ENCODE results near the gene OR56B4. TPM values are rescaled to one million over a fixed set of nuclear protein-coding genes. Genes with fewer than 3 reads are reported as not detected.
"Not testable (repeated sequence)": the region's sequence is repeated elsewhere in the genome, so short reads cannot be mapped to it uniquely, and the experiment has no call there.

Gene OR56B4
- not detected for polyA plus RNA-seq (2013, experiment 1 of 2)
- polyA plus RNA-seq (2013, experiment 2 of 2) = not detected

GRCh38 chr11:6107384-6107783, at the start of gene OR56B4:
OR56B4 (plus strand) TSS chr11:6107684; CDS start chr11:6107779, 95 bp downstream.
- H3K9me3 ChIP-seq (ENCODE audit: insufficient read depth, low read depth, low read length); H3K4me3 ChIP-seq (ENCODE audit: low read length); H3K27ac ChIP-seq (ENCODE audit: low read depth, low read length); H3K4me1 ChIP-seq (ENCODE audit: insufficient read depth, low read length); H3K36me3 ChIP-seq (ENCODE audit: insufficient read depth, low read length); H3K27me3 ChIP-seq (ENCODE audit: insufficient read depth, low read length); H3K9ac ChIP-seq (ENCODE audit: low read depth, low read length): not testable (repeated sequence)
- 95% methylated on average over 6 of the region's 6 CpGs for WGBS

- no peak overlapping the region for H3K9ac ChIP-seq (ENCODE audit: low read depth, low read length)
- H3K27me3 ChIP-seq (ENCODE audit: insufficient read depth, low read length) = no peaks in the 10 kb centered on the region
- H3K4me1 ChIP-seq (ENCODE audit: insufficient read depth, low read length) = no peaks in the 10 kb centered on the region; the same call in 1 of the 2 replicates
- no peak overlapping the region for H3K4me3 ChIP-seq (ENCODE audit: low read length)
- H3K9me3 ChIP-seq (ENCODE audit: insufficient read depth, low read depth, low read length) = no peaks in the 10 kb centered on the region
- H3K36me3 ChIP-seq (ENCODE audit: insufficient read depth, low read length) = no peaks in the 10 kb centered on the region
- 86% methylated on average over 3 of the region's 3 CpGs for WGBS
- H3K27ac ChIP-seq (ENCODE audit: low read depth, low read length) = no peak overlapping the region
Observed at GRCh38 chr11:6061475-6061874, 46.0 kb upstream of the OR56B4 start.

GRCh38 chr11:6062691-6063358, 44.7 kb upstream of the OR56B4 start:
- Histone ChIP-seq H3K9me3 (ENCODE audit: insufficient read depth, low read depth, low read length) (no peaks in the 10 kb centered on the region), H3K9ac (ENCODE audit: low read depth, low read length) (no peak overlapping the region), H3K27me3 (ENCODE audit: insufficient read depth, low read length) (no peaks in the 10 kb centered on the region), H3K4me3 (ENCODE audit: low read length) (no peak overlapping the region), H3K36me3 (ENCODE audit: insufficient read depth, low read length) (no peaks in the 10 kb centered on the region), H3K27ac (ENCODE audit: low read depth, low read length) (no peak overlapping the region), H3K4me1 (ENCODE audit: insufficient read depth, low read length) (no peaks in the 10 kb centered on the region)
- WGBS = 94% methylated on average over 5 of the region's 5 CpGs

- WGBS = 93% methylated on average over 4 of the region's 4 CpGs
- Histone ChIP-seq H3K27me3 (ENCODE audit: insufficient read depth, low read length) (no peaks in the 10 kb centered on the region), H3K36me3 (ENCODE audit: insufficient read depth, low read length) (no peaks in the 10 kb centered on the region), H3K9ac (ENCODE audit: low read depth, low read length) (no peak overlapping the region), H3K4me3 (ENCODE audit: low read length) (no peak overlapping the region), H3K4me1 (ENCODE audit: insufficient read depth, low read length) (peaks cover 9% of the 10 kb centered on the region; the same call in 1 of the 2 replicates), H3K9me3 (ENCODE audit: insufficient read depth, low read depth, low read length) (no peaks in the 10 kb centered on the region), H3K27ac (ENCODE audit: low read depth, low read length) (no peak overlapping the region)
Observed at GRCh38 chr11:6067502-6067901, 40.0 kb upstream of the OR56B4 start.

- not testable (repeated sequence) for H3K36me3 ChIP-seq (ENCODE audit: insufficient read depth, low read length); H3K9ac ChIP-seq (ENCODE audit: low read depth, low read length); H3K27me3 ChIP-seq (ENCODE audit: insufficient read depth, low read length); H3K27ac ChIP-seq (ENCODE audit: low read depth, low read length); H3K4me1 ChIP-seq (ENCODE audit: insufficient read depth, low read length); H3K4me3 ChIP-seq (ENCODE audit: low read length)
- WGBS = 83% methylated on average over 1 of the region's 2 CpGs
- H3K9me3 ChIP-seq (ENCODE audit: insufficient read depth, low read depth, low read length) = peaks cover 15% of the 10 kb centered on the region
Observed at GRCh38 chr11:6076443-6076842, 31.0 kb upstream of the OR56B4 start.

- peaks cover 15% of the 10 kb centered on the region for H3K9me3 ChIP-seq (ENCODE audit: insufficient read depth, low read depth, low read length)
- WGBS = 87% methylated on average over 6 of the region's 6 CpGs
- H3K27ac ChIP-seq (ENCODE audit: low read depth, low read length) = no peak overlapping the region
- H3K4me1 ChIP-seq (ENCODE audit: insufficient read depth, low read length) = peaks cover 2% of the 10 kb centered on the region
- no peaks in the 10 kb centered on the region for H3K36me3 ChIP-seq (ENCODE audit: insufficient read depth, low read length)
- no peaks in the 10 kb centered on the region for H3K27me3 ChIP-seq (ENCODE audit: insufficient read depth, low read length)
- no peak overlapping the region for H3K9ac ChIP-seq (ENCODE audit: low read depth, low read length)
- H3K4me3 ChIP-seq (ENCODE audit: low read length) = no peak overlapping the region
Observed at GRCh38 chr11:6077723-6078122, 29.8 kb upstream of the OR56B4 start.

GRCh38 chr11:6079463-6079862, 28.0 kb upstream of the OR56B4 start:
- Histone ChIP-seq H3K9me3 (ENCODE audit: insufficient read depth, low read depth, low read length) (peaks cover 15% of the 10 kb centered on the region), H3K4me1 (ENCODE audit: insufficient read depth, low read length) (peaks cover 2% of the 10 kb centered on the region), H3K9ac (ENCODE audit: low read depth, low read length) (no peak overlapping the region), H3K4me3 (ENCODE audit: low read length) (no peak overlapping the region), H3K27me3 (ENCODE audit: insufficient read depth, low read length) (no peaks in the 10 kb centered on the region), H3K36me3 (ENCODE audit: insufficient read depth, low read length) (no peaks in the 10 kb centered on the region), H3K27ac (ENCODE audit: low read depth, low read length) (no peak overlapping the region)
- 76% methylated on average over 4 of the region's 4 CpGs for WGBS

- no peaks in the 10 kb centered on the region; the same call in 1 of the 2 replicates for H3K4me1 ChIP-seq (ENCODE audit: insufficient read depth, low read length)
- H3K9me3 ChIP-seq (ENCODE audit: insufficient read depth, low read depth, low read length) = no peaks in the 10 kb centered on the region
- no peak overlapping the region for H3K9ac ChIP-seq (ENCODE audit: low read depth, low read length)
- no peaks in the 10 kb centered on the region for H3K36me3 ChIP-seq (ENCODE audit: insufficient read depth, low read length)
- H3K4me3 ChIP-seq (ENCODE audit: low read length) = no peak overlapping the region
- H3K27ac ChIP-seq (ENCODE audit: low read depth, low read length) = no peak overlapping the region
- WGBS = 81% methylated on average over 2 of the region's 2 CpGs
- H3K27me3 ChIP-seq (ENCODE audit: insufficient read depth, low read length) = no peaks in the 10 kb centered on the region
Observed at GRCh38 chr11:6083129-6083528, 24.4 kb upstream of the OR56B4 start.

GRCh38 chr11:6084587-6084986, 22.9 kb upstream of the OR56B4 start:
- H3K4me3 ChIP-seq (ENCODE audit: low read length) = no peak overlapping the region
- H3K9ac ChIP-seq (ENCODE audit: low read depth, low read length) = no peak overlapping the region
- H3K4me1 ChIP-seq (ENCODE audit: insufficient read depth, low read length) = no peaks in the 10 kb centered on the region
- H3K9me3 ChIP-seq (ENCODE audit: insufficient read depth, low read depth, low read length) = no peaks in the 10 kb centered on the region
- H3K27ac ChIP-seq (ENCODE audit: low read depth, low read length) = no peak overlapping the region
- H3K27me3 ChIP-seq (ENCODE audit: insufficient read depth, low read length) = no peaks in the 10 kb centered on the region
- WGBS = 76% methylated on average over 3 of the region's 3 CpGs
- H3K36me3 ChIP-seq (ENCODE audit: insufficient read depth, low read length) = no peaks in the 10 kb centered on the region

GRCh38 chr11:6094186-6094585, 13.3 kb upstream of the OR56B4 start:
- Histone ChIP-seq H3K9ac (ENCODE audit: low read depth, low read length) (no peak overlapping the region), H3K27me3 (ENCODE audit: insufficient read depth, low read length) (no peaks in the 10 kb centered on the region), H3K4me1 (ENCODE audit: insufficient read depth, low read length) (no peaks in the 10 kb centered on the region), H3K36me3 (ENCODE audit: insufficient read depth, low read length) (no peaks in the 10 kb centered on the region), H3K9me3 (ENCODE audit: insufficient read depth, low read depth, low read length) (no peaks in the 10 kb centered on the region), H3K27ac (ENCODE audit: low read depth, low read length) (no peak overlapping the region), H3K4me3 (ENCODE audit: low read length) (no peak overlapping the region)
- WGBS = 91% methylated on average over 1 of the region's 1 CpG

GRCh38 chr11:6095798-6096197, 11.7 kb upstream of the OR56B4 start:
- Histone ChIP-seq H3K36me3 (ENCODE audit: insufficient read depth, low read length) (no peaks in the 10 kb centered on the region), H3K4me1 (ENCODE audit: insufficient read depth, low read length) (no peaks in the 10 kb centered on the region), H3K27me3 (ENCODE audit: insufficient read depth, low read length) (no peaks in the 10 kb centered on the region), H3K9me3 (ENCODE audit: insufficient read depth, low read depth, low read length) (no peaks in the 10 kb centered on the region), H3K4me3 (ENCODE audit: low read length) (no peak overlapping the region), H3K27ac (ENCODE audit: low read depth, low read length) (no peak overlapping the region), H3K9ac (ENCODE audit: low read depth, low read length) (no peak overlapping the region)
- 94% methylated on average over 2 of the region's 2 CpGs for WGBS

GRCh38 chr11:6096417-6096816, 11.1 kb upstream of the OR56B4 start:
- Histone ChIP-seq H3K9me3 (ENCODE audit: insufficient read depth, low read depth, low read length) (no peaks in the 10 kb centered on the region), H3K27ac (ENCODE audit: low read depth, low read length) (no peak overlapping the region), H3K9ac (ENCODE audit: low read depth, low read length) (no peak overlapping the region), H3K36me3 (ENCODE audit: insufficient read depth, low read length) (no peaks in the 10 kb centered on the region), H3K4me1 (ENCODE audit: insufficient read depth, low read length) (no peaks in the 10 kb centered on the region), H3K4me3 (ENCODE audit: low read length) (no peak overlapping the region), H3K27me3 (ENCODE audit: insufficient read depth, low read length) (no peaks in the 10 kb centered on the region)
- WGBS = 96% methylated on average over 2 of the region's 2 CpGs
